22Rv1 (cell line): ENCODE results near the gene ACRBP.
A peak's percentile ranks its signal among the peaks of the same experiment; 100 is the strongest.

Source experiments
- H3K27ac ChIP-seq: fragments of 450-650 bp; 2 replicates; pipeline ENCODE4 v1.5.1; 2017
- ZFX ChIP-seq: fragments of 450-650 bp; IDR thresholded peaks from 2 replicates; pipeline ENCODE4 v1.6.1; 2017; ENCODE audit warnings: antibody characterized with exemption, borderline replicate concordance
- TF ChIP-seq, protein P1 (sequence below): fragments of 450-650 bp; IDR thresholded peaks from 2 replicates; pipeline ENCODE4 v1.5.1; 2017; ENCODE audit warnings: mild to moderate bottlenecking

Gene ACRBP

DNA sequence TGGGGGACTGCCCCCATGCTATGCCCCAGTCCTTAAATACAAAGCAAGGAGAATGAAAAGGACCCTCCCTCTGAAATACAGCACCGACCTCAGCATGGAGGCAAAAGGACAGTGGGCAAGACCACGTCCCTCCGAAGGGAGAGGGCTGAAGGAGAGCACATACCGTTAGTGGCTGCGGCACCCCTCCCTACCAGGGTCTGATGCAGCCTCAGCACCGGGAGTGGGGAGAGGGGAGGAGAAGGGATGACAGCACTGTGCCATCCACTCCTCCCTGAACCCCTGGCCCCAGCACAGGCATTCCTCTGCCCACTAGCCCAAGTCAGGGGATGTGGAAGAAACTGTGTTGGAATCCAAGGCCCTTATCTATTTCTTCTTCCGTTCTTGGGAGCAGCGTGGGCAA lies 3.6 kb upstream of the ACRBP start:
- H3K27ac ChIP-seq: no peak overlapping the region
- TF ChIP-seq, protein P1, sequence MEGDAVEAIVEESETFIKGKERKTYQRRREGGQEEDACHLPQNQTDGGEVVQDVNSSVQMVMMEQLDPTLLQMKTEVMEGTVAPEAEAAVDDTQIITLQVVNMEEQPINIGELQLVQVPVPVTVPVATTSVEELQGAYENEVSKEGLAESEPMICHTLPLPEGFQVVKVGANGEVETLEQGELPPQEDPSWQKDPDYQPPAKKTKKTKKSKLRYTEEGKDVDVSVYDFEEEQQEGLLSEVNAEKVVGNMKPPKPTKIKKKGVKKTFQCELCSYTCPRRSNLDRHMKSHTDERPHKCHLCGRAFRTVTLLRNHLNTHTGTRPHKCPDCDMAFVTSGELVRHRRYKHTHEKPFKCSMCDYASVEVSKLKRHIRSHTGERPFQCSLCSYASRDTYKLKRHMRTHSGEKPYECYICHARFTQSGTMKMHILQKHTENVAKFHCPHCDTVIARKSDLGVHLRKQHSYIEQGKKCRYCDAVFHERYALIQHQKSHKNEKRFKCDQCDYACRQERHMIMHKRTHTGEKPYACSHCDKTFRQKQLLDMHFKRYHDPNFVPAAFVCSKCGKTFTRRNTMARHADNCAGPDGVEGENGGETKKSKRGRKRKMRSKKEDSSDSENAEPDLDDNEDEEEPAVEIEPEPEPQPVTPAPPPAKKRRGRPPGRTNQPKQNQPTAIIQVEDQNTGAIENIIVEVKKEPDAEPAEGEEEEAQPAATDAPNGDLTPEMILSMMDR: no peak
- no peak for TF ChIP-seq ZFX

DNA sequence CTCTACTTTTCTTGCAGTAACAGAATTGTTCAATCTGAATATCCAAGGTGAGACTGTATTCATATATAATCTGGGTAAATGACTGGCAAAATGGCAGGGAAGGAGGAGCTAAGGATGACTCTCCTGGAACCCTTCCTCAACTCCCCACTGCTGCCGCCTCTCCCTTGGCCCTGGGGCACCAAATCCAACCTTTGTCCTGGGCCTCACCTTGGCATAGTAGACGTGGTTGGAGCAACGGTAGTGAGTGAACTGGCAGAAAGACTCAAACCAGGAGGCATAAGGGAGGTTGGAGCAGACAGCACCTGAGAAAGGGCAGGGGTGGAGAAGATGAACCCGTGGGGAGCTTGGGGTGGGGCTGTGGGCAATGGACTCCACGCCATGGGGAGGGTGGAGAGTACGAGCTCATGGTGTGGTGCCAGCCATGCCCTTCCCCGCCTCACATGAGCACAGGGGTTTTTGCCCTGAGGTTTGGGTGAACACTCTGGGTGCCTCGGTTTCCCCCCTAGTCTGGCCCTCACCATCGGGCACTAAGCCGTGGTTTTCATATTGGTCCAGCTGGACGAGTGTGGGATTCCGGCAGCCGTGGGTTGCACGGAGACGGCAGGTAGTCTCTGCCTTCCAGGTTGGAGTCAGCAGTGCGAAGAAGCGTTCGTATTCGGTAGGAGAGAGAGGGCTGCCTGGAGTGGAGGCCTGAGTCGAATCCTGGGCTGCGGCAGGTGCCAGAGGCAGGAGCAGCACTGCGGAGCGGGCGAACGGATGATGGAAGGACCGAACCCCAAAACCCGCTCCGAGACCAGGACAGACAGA lies 753 bp downstream of the ACRBP start:
- peak overlapping the region; percentile 63 for H3K27ac ChIP-seq
- TF ChIP-seq, protein P1: no peak
- TF ChIP-seq ZFX: no peak

DNA sequence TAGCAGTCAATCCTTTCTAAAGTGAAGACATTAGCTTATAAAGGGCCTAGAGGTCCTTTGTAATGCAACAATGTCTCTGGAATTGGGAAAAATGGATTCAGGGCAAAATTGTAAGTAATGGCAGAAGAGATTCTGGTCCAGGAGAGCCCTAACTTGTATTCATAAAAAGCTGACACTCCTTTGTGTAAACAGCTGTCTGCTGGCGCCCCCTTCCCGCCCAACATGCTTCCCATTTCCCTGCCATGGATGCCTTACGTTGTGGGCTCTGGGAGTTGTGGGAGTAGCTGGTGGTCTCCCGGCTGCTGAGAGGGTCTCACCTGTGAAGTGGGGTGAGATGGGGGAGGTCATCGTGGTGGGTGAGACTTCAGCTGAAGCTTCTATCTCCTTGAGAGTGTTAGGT lies 2.3 kb downstream of the ACRBP start:
- no peak for TF ChIP-seq ZFX
- TF ChIP-seq, protein P1: 0 out of 2 replicates have a peak, but pooled peaks have one; percentile 6
- H3K27ac ChIP-seq: no peak overlapping the region

DNA sequence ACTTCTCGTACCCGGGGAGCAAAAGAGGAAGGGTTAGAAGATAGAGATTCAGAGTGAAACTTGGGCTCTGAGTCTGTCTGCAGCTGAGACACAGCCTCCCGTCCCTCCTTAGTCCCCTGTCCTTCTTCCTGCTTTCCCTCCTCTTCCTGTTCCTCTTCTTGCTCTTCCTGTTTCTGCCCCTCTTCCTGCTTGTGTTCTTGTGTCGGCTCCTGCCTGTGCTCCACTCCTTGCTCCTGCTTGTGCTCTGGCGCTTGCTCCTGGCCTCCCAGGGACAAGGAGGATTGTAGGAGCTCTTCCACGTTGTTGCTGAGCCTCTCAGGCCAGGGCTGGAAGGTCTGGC lies 3.0 kb downstream of the ACRBP start:
- TF ChIP-seq, protein P1: no peak
- TF ChIP-seq ZFX: no peak
- H3K27ac ChIP-seq: no peak overlapping the region

DNA sequence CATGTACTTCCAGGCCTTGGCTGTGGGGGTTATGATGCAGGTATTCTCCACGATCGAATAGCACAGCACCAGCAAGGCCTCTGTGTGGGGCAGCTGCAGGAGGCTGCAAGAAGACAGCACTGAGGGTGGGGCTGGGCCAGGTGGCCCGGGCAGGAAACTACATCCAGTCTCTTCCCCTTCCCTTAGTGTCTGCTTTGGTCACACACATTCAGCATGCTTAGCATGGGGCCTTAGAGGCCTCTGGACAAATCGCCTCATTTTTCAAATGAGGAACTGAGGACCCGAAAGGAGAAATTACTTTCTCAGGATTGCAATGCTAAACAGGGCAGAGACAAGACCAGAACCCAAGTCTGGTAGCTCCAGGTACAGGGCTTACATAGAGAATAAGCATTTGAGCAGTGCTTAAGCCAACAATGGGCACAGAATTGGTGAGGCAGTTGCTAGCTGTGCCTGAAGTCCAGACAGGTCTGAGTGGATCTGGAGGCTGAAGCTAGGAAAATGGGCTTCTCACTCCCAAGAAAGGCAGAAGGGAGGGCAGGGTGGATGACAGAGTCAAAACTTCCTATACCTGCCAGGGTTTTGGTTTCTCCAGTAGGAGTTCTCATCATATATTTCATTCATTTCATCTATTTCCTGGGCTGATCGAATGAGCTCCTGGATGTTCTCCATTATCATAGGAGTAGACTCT lies 3.5 kb downstream of the ACRBP start:
- H3K27ac ChIP-seq: no peak overlapping the region

DNA sequence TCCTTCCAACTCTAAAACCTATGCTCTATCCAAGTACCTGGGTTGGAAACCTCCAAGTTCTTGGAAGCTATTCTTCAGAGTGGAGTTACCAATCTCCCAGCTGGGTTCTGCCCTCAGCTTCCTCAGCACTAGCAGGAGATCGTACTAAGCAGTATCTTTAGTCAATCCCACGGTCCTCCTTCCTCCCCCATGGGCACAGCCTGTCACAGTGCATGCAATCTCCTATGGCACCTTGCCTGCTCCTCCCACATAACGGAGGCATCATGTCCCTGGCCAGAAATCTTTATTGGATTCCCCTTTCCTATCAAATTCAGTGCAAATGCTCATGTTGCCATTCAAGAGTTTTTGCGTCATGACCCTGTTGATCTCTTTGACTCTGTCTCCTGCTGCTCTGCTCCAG lies 6.1 kb downstream of the ACRBP start:
- TF ChIP-seq, protein P1: no peak
- TF ChIP-seq ZFX: no peak
- no peak overlapping the region for H3K27ac ChIP-seq

More for the DNA sequence above, 3.5 kb downstream of the ACRBP start:
- no peak for TF ChIP-seq ZFX
- TF ChIP-seq, protein P1: no peak

DNA sequence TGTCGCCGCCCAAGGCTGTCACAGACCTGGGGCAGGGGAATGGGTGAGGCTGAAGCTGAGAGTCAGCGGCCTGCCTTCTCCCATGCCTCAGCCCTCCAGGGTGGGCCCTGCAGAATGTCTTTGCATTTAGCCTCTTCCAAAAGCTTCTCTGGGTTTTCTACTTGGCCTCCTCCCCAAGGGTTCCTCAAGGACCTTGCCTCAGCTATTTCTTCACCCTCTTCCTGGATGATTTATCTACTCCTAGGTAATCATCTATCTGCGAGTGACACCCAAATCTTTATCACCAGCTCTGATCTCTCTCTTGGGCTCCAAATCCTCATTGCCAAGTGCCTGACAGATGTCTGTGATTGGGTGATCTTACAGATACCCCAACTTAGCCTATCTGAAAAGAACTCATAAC lies 6.7 kb downstream of the ACRBP start:
- no peak overlapping the region for H3K27ac ChIP-seq
- TF ChIP-seq, protein P1: no peak
- no peak for TF ChIP-seq ZFX
